Heart left ventricle (tissue), 13 donors: ENCODE measurements around the gene CBY3.
"Not testable (repeated sequence)": the region's sequence is repeated elsewhere in the genome, so short reads cannot be mapped to it uniquely, and the experiment has no call there.

ENCODE experiments used
- CTCF ChIP-seq, 12 donors: fragments of 200-600 bp; sonication (generic) in 4 of 12; IDR thresholded peaks; one replicate each; pipeline versions ENCODE4 v1.5.0 to v1.8.0; 2018 to 2022; ENCODE audit warnings: antibody characterized with exemption in 12 of 12, mild to moderate bottlenecking in 5 of 12
- POLR2A ChIP-seq, 2 donors: fragments of 450-650 bp; IDR thresholded peaks; one replicate each; pipeline ENCODE4 v1.6.1; 2017; ENCODE audit warnings: antibody characterized with exemption in 2 of 2, mild to moderate bottlenecking in 2 of 2, moderate library complexity in 2 of 2
- donor health status: ischemic (EF 13 %, LVEDD 7.1; RV severe dilation, severe dysfunction).
- donor health status: DM: no; HTN: yes; CAD: no.
- donor health status: DM: no; HTN: no; CAD: no.
- donor health status: ischemic (EF 25% LVEDD 6.9; RV normal size, moderate dysfunction).
- donor health status: ischemic (EF 25% LVEDD 5.7; RV mildly dilated, moderate dysfunction).
- donor health status: ischemic (EF 35%, LVEDD 5.7; RV mildly dilated, moderate dysfunction).
- donor health status: nonischemic (EF 11% LVEDD 7.7; RV severe dilation, severe dysfunction).
- donor health status: DM: yes; HTN: yes; CAD: no.
- donor health status: PGD.
- donor health status: ischemic (EF 29% LVEDD 5.4; RV normal size, mild dysfunction).
- donor health status: nonischemic (EF 23%, LVEDD 6.1; RV moderate dilation, normal function).

- TF ChIP-seq POLR2A, CTCF (IDR thresholded peaks at IDR 0.05): not testable (repeated sequence)
These were observed 22.5 kb downstream of the CBY3 start for GRCh38 chr5:179658179-179658856.
